Testis (tissue), 2 donors: ENCODE data around the gene NCBP2.

Experiments used
- CTCF ChIP-seq, 3 experiments: fragments of 450-650 bp in 2 of 3; fragments of 200-600 bp in 1 of 3; sonication (generic) in 1 of 3; IDR thresholded peaks; one replicate each; pipeline ENCODE4 v1.5.1; 2016 to 2019; ENCODE audit warnings: antibody characterized with exemption in 3 of 3, mild to moderate bottlenecking in 2 of 3, moderate library complexity in 1 of 3
- POLR2A ChIP-seq: fragments of 450-650 bp; IDR thresholded peaks from one replicate; pipeline ENCODE4 v1.6.1; 2017; ENCODE audit warnings: antibody characterized with exemption, mild to moderate bottlenecking, moderate library complexity

GRCh38 chr3:196971094-196971698 lies 28.9 kb upstream of the NCBP2 start:
- no peak for TF ChIP-seq CTCF (IDR thresholded peaks at IDR 0.05)
- no peak for TF ChIP-seq POLR2A
